NB4 (cell line): ENCODE results near the gene CYP4F22.

Experiments used
- TF ChIP-seq, protein P1 (sequence below): IDR thresholded peaks from 2 replicates; pipeline ENCODE4 v1.6.1; 2011; ENCODE audit warnings: low read depth, low read length
- TF ChIP-seq, protein P2 (sequence below): IDR thresholded peaks from one replicate; pipeline ENCODE4 v1.5.1; 2012; ENCODE audit warnings: low read depth, low read length

DNA sequence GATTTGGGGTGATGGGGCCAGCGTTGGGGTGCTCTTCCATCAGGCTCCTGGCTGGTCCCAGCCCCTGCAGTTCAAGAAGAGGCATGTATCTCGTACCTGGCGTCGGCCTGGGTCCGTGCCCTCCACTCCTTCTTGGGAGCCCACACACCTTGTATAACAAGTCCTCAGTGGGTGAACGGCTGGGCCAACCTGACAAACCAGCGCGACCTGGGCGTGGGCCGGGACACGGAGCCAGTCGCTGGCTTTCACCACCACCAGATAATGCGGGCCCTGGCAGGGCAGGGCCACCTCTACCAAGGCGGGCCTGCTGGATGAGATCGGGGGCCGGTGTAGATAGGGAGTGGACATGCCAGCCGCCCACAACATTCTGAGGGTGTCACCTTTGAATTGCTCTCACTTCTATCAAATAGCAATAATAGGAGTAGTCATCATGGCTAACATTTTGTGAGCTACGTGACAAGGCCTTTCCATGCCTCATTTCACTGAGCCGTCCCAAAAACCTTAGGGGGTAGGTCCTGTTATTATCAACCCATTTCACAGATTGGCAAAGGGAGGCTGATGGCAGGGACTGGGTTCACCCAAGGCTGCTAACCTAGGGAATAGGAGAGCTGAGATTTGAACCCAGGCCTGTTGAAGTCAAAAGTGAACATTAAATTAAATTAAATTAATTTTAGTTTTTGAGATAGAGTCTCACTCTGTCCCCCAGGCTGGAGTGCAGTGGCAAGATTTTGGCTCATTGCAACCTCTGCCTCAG is 3.5 kb downstream of the CYP4F22 start:
- TF ChIP-seq, protein P1, sequence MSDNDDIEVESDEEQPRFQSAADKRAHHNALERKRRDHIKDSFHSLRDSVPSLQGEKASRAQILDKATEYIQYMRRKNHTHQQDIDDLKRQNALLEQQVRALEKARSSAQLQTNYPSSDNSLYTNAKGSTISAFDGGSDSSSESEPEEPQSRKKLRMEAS = no peak
- TF ChIP-seq, protein P2, sequence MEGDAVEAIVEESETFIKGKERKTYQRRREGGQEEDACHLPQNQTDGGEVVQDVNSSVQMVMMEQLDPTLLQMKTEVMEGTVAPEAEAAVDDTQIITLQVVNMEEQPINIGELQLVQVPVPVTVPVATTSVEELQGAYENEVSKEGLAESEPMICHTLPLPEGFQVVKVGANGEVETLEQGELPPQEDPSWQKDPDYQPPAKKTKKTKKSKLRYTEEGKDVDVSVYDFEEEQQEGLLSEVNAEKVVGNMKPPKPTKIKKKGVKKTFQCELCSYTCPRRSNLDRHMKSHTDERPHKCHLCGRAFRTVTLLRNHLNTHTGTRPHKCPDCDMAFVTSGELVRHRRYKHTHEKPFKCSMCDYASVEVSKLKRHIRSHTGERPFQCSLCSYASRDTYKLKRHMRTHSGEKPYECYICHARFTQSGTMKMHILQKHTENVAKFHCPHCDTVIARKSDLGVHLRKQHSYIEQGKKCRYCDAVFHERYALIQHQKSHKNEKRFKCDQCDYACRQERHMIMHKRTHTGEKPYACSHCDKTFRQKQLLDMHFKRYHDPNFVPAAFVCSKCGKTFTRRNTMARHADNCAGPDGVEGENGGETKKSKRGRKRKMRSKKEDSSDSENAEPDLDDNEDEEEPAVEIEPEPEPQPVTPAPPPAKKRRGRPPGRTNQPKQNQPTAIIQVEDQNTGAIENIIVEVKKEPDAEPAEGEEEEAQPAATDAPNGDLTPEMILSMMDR = no peak
